Mesothelial cell of epicardium (in vitro differentiated cells): ENCODE data around the gene WRNIP1. TPM values are rescaled to one million over a fixed set of nuclear protein-coding genes. Genes with fewer than 3 reads are reported as not detected.
"Not testable (repeated sequence)": the region's sequence is repeated elsewhere in the genome, so short reads cannot be mapped to it uniquely, and the experiment has no call there.

Source experiments
- DNase-seq, 2 experiments: peaks; one replicate each; pipeline ENCODE4 v3.0.0; 2021; ENCODE audit warnings: low spot score in 2 of 2; ENCODE audit not compliant: unreplicated experiment in 2 of 2
- H3K27ac Mint-ChIP-seq: 2 replicates; pipeline ENCODE4 v1.8.0; 2021; ENCODE audit warnings: mixed read lengths
- H3K27me3 Mint-ChIP-seq: 2 replicates; pipeline ENCODE4 v1.8.0; 2021; ENCODE audit warnings: low read depth, mixed read lengths
- H3K36me3 Mint-ChIP-seq: 2 replicates; pipeline ENCODE4 v1.8.0; 2021; ENCODE audit warnings: mixed read lengths
- H3K4me1 Mint-ChIP-seq: 2 replicates; pipeline ENCODE4 v1.8.0; 2021; ENCODE audit warnings: mixed read lengths
- H3K4me3 Mint-ChIP-seq: 2 replicates; pipeline ENCODE4 v1.8.0; 2021; ENCODE audit warnings: mild to moderate bottlenecking, moderate library complexity, mixed read lengths
- H3K9me3 Mint-ChIP-seq: 2 replicates; pipeline ENCODE4 v1.8.0; 2021; ENCODE audit warnings: mixed read lengths
- total RNA-seq: library from RNA; stranded (reverse); gene quantifications from 3 replicates; pipeline ENCODE4 v1.2.1, GENCODE V29; 2021
- TF ChIP-seq, protein P1 (sequence below): fragments of 200-600 bp; sonication (generic); IDR thresholded peaks from one replicate; pipeline ENCODE4 v1.5.0; 2021; ENCODE audit warnings: antibody characterized with exemption; ENCODE audit not compliant: unreplicated experiment

WRNIP1 gene
- total RNA-seq, 1 donor from 2014 or later: 41.3 TPM

DNA sequence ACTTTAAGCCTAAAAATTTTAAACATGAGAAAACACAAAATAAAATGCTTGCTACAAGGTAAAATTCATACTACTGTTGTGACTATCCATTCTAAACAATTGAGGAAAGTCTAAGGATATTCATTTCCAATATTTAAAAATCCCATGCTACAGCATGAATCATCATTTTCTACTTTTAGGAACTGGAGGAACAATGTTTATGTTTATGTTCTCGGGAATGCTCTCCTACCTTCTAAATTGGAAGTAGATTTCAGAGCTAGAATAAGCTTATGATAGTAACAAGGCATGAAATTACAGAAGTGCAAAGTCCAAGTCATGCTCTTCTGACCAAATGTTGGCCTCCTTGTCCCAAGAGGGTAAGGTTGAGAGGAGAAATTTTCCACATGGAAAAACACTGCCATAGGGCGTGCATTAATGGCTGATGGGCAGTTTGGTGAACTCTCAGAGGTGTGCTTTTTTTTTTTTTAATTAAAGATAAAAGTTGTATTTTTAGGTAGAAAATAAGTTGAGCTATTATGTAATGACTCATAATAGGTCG lies 8.4 kb upstream of the WRNIP1 start:
- H3K27ac Mint-ChIP-seq: no peak overlapping the region

DNA sequence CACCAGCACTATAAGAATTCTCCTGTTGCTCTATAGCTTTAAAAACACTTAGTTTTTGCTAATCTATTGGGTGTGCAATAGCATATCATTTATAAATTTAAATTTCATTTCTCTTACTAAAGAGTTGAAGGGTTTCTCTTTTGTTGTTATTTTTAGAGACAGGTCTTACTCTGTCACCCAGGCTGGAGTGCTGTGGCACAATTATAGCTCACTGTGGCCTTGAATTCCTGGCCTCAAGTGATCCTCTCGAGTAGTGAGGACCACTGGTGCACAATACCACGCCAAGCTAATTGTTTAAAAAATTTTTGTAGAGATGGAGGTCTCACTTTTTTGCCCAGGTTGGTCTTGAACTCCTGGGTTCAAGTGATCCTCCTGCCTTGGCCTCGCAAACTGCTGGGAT lies 6.2 kb upstream of the WRNIP1 start:
- no peak overlapping the region for H3K27ac Mint-ChIP-seq
- TF ChIP-seq, protein P1, sequence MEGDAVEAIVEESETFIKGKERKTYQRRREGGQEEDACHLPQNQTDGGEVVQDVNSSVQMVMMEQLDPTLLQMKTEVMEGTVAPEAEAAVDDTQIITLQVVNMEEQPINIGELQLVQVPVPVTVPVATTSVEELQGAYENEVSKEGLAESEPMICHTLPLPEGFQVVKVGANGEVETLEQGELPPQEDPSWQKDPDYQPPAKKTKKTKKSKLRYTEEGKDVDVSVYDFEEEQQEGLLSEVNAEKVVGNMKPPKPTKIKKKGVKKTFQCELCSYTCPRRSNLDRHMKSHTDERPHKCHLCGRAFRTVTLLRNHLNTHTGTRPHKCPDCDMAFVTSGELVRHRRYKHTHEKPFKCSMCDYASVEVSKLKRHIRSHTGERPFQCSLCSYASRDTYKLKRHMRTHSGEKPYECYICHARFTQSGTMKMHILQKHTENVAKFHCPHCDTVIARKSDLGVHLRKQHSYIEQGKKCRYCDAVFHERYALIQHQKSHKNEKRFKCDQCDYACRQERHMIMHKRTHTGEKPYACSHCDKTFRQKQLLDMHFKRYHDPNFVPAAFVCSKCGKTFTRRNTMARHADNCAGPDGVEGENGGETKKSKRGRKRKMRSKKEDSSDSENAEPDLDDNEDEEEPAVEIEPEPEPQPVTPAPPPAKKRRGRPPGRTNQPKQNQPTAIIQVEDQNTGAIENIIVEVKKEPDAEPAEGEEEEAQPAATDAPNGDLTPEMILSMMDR: no peak
- H3K27me3 Mint-ChIP-seq: peaks cover 6% of the 10 kb centered on the region
- peaks cover under 1% of the 10 kb centered on the region for H3K4me1 Mint-ChIP-seq
- no peaks in the 10 kb centered on the region for H3K9me3 Mint-ChIP-seq
- H3K4me3 Mint-ChIP-seq: no peak overlapping the region
- no peaks in the 10 kb centered on the region for H3K36me3 Mint-ChIP-seq
- no peak for DNase-seq

More for the DNA sequence above, 8.4 kb upstream of the WRNIP1 start:
- Mint-ChIP-seq H3K4me1 (no peaks in the 10 kb centered on the region), H3K4me3 (no peak overlapping the region), H3K27me3 (peaks cover 7% of the 10 kb centered on the region), H3K36me3 (no peaks in the 10 kb centered on the region), H3K9me3 (no peaks in the 10 kb centered on the region)
- TF ChIP-seq, protein P1: no peak
- DNase-seq: no peak

DNA sequence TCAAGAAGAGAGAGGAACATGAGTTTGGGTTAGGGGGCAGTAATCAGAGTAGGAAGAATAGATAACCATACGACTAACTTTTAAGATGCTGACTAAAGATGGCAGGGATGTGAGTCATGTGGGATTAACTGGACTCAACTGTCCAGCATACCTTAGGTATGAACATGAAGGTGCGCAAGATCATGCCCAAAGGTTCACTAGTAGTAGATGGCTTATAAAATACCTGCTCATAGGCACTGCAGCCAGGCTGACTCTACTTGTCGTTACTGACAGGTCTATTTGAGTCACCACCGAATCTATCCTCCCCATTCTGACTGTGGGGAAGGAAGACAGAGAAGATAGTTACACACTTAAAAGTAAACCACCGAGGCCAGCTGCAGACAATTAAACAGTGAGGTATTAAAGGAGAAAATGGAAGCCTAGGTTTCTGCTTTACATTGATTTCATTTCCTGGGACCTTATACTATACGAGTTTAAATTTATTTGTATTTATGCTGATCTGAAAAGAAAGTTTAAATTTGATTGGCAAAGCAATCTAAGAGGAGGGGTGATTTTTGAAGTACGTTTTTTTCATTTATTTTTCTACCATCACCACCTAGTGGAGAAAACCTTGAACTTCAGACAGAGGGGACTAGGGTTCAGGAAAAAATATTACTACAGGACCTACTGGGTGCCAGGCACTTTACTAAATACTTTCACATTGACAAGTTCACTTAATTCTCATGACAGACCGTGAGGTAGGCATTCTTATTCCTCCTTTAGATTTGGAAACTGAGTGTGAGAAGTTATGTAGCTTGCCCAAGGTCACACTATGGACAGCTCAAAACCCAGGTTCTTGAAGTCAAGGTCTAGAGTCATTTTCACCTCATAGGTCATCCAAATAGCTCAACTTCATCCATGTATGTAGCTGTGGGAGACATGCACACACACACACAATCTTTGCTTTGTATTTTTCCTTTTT lies 4.0 kb upstream of the WRNIP1 start:
- Mint-ChIP-seq H3K9me3 (no peaks in the 10 kb centered on the region), H3K27me3 (peaks cover 1% of the 10 kb centered on the region), H3K4me1 (peaks cover 7% of the 10 kb centered on the region), H3K36me3 (no peaks in the 10 kb centered on the region), H3K27ac (no peak overlapping the region), H3K4me3 (no peak overlapping the region)
- TF ChIP-seq, protein P1: peak; percentile 75
- DNase-seq: no peak

DNA sequence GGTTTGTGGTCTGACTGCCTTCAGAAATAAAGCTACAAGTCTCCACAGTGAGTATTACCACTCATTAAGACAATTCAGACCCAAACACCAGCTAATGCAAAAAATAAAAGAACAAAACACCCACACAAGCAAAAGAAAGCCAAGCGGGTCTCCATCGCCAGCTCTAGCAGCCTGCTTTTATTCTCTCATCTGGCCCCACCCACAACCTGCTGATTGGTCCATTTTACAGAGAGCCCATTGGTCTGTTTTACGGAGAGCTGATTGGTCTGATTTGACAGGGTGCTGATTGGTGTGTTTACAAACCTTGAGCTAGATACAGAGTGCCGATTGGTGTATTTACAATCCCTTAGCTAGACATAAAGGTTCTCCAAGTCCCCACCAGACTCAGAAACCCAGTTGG lies 2.3 kb upstream of the WRNIP1 start:
- not testable (repeated sequence) for H3K27ac Mint-ChIP-seq, H3K36me3 Mint-ChIP-seq, H3K27me3 Mint-ChIP-seq, H3K4me3 Mint-ChIP-seq, H3K9me3 Mint-ChIP-seq, DNase-seq
- peaks cover 16% of the 10 kb centered on the region for H3K4me1 Mint-ChIP-seq

DNA sequence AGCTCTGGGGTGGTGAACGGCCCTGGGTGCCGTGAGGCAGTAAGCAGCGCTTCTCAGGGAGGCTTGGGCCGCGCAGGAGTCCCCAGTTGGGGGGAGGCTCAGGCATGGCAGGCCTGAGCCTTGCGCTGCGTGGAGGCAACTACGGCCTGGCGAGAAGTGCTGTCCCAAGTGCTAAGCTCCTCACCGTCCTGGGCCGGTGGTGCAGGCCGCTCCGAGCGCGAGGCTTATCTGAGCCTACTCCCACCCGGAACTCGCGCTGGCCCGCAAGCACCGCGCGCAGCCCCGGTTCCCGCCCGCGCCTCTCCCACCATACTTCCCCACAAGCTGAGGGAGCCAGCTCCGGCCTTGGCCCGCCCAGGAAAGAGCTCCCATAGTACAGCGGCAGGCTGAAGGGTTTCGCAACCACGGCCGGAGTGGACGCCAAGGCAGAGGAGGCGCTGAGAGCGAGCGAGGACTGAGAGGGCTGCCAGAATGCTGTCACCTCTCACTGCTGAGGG lies 1.8 kb upstream of the WRNIP1 start:
- Mint-ChIP-seq H3K9me3 (no peaks in the 10 kb centered on the region), H3K4me3 (no peak overlapping the region), H3K27me3 (no peaks in the 10 kb centered on the region), H3K27ac (no peak overlapping the region), H3K36me3 (no peaks in the 10 kb centered on the region), H3K4me1 (peaks cover 21% of the 10 kb centered on the region)
- DNase-seq: no peak
- TF ChIP-seq, protein P1: no peak
